NCI-H748 (cell line): ENCODE measurements around the gene SAMD4B.
"Not testable (repeated sequence)": the region's sequence is repeated elsewhere in the genome, so short reads cannot be mapped to it uniquely, and the experiment has no call there.

Source experiments
- DNase-seq: peaks from one replicate; lab custom pipeline; 2025; ENCODE audit not compliant: unreplicated experiment; lab: John Stamatoyannopoulos, UW

The SAMD4B gene

DNA sequence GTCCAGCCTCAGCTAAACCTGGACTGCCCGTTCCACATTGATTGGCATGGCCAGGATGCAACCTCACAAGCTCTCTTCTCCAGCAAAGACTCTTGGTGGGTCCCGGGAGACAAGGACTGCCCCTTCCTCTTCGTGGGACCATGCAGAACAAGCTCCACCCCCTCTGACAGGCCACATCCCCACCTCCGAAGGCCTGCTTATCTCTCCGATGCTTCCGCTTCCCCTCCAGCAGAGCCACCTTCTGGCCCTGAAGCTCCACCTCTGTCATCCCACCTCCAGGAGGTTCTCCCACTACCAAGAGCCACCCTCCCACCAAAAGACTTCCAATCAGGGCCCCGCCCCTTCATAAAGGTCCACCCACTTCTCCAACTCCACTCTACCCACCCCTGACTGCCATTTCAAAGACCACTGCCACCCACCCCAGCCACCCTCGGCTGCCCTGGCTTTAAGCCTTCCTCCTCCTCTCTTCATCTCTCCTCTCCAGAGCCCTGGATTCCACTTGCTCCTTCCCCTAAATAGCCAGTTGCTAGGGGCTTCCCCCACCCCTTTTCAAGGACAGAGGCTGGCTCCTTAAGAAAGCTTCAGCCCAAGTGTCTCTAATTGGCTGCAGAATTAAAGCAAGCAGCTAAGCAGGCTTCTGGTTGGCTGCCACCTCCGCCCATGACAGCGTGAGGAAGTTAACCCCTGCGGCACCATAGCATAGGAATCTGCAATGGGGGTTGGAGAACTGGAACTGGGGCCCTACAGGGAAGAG, 31.5 kb upstream of the SAMD4B start:
- no peak for DNase-seq

DNA sequence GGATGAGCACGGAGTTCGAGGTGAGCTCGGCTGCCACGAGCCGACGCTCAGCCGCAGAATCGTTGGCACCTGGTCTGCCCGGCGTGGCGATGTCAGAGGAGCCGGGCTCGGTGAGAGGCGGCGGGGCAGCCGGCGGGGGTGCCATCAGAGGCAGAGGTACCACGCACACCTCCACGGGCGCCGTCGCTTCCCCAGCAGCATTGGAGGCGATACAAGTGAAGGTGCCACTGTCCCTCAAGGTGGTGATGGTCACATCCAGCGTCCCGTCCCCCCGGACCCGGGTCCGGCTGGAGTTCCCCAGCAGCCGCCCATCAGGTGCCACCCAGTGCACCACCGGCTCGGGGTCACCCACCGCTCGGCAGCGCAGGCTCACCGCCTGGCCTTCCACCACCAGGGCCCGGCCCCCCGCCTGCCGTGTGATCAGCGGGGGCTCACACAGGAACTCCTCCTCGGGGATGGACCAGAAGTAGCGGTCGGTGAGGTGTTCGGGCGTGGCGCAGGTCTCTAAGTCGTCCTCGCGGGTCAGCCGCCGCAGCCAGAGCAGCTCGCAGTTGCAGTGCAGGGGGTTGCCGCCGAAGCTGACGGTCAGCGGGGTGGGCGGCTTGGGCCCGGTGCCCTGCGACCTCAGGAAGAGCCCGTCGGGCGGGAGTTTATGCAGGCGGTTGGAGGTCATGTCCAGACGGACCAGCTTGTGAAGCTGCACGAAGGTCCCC, 28.0 kb upstream of the SAMD4B start:
- no peak for DNase-seq

DNA sequence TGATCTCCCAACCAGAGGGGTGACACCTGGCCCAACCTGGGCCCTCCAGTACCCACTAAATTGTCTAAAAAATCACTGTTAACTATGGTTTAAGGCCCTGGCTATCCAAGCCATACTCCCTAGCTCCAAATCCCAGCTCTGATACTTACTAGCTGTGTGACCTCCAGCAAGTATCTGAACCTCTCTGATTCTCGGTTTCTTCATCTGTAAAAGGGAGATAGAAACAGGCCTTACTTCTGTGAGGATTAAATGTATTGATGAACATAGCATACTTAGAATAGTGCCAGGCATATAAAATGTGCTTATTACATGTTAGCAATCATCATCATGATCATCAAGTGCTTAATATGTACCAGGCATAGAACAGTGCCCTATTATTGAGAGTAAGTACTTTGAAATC, 26.3 kb upstream of the SAMD4B start:
- DNase-seq: no peak

DNA sequence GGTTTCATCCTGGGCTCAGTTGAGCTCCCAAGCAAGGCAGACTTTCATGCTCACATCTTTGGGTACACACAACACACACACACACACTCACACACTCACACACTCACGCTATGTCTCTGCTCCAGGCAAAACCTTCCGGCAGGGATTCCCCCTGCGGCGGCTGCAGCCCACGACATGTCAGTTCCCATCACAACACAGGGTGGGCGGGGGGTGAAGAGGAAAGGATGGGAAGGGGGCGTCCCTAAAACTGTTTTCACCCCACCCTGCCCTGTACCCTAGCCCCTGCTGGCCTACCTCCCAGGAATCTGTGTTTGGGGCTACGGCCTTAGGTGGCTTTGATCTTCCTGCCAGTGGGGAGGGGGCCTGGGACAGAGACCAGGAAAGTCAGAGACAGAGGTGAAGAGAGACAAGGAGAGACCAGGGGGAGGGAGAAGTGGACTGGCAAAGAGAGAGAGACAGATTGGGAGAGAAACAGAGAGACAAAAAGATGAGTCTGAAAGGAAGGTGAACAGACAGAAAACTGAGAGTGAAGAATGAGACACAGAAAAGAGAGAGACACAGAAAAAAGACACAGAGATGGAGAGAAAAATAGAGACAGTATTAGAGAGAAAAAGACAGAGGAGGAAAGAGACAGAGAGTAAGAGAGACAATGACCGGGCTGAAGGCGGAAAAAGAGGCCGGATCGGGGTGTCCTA, 25.4 kb upstream of the SAMD4B start:
- no peak for DNase-seq

DNA sequence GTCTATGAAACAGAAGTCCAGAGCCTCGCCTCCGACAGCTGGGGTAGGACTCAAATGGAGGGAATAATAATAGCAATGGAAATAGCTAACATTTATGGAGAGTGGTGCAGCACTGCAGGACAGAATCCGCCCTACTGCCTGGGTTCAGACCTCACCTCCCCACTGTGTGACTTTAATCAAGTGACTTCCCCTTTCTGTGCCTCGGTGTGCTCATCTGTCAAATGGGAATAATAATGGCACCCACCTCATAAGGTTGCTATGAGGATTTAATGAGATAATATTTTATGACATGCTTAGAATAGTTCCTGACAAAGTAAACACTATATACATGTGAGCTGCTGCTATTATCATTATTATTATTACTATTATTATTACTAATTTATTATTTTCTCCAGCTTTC, 24.7 kb upstream of the SAMD4B start:
- no peak for DNase-seq

DNA sequence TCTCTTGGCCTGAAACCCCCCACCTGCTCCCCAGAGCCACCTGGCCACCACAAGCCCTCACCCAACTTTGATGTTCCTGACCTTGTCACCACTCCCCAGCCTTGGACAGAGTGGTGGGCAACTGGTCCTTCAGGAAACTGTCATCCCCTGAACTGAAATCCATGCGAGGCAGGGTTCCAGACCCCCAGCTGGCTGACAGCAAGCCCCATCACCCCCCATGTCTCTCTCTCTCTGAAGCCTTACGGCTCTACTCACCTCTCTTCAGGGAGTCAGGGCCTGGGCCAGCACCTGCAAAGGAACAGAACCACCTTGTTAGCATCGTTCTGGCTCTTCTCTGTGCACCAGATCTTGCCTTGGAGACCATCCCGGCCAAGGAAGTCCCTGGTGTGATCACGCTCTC, 24.1 kb upstream of the SAMD4B start:
- no peak for DNase-seq

DNA sequence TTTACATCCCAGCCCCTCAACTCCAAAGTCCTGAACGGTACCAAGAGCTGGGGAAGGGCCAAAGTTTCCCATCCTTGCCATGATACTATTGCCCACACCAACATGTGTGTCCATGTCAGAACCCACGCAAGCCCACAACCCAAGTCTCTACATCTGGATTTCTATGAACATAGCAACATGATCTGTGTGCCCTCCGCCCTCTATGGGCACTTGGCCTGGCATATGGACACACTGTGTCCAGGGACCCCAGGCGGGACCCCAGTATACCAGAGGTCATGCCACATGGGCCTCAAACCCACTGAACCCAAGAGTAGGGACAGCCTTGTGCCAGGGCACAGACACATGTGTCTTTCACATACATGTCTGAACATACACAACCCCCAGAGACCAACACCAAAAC, 23.5 kb upstream of the SAMD4B start:
- no peak for DNase-seq

DNA sequence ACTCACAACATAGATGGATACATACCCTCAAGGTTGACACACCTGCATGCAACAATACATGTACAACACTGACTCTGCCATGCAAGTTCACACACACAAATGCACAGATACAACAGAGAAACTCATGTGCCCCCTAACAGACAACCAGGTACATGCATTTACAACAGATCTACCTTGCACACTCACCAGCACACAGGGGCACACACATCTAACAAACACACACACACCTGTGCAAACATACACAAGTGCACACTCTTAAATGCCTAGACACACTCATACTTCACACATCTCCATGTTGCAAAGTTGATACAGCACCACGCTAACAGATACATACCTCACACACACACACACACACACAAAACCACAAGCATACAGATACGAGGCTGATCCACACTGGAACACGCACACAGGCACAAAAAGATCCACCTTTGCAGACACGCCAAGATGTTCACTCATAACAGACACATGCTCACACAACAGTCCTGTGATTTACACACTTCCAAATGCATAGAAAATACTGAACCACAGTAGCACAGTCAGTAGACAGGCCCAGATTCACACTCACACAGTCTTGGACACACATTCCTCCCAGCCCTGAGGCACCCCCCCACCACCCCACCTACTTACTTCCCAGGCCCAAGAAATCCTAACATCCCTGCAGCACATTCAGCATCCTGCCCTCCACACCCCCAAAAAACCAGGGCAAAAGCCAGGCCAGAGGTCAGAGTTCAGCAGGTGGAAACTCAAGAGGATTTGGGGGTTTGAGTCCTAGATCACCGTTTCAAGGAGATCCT, 22.9 kb upstream of the SAMD4B start:
- DNase-seq: no peak

DNA sequence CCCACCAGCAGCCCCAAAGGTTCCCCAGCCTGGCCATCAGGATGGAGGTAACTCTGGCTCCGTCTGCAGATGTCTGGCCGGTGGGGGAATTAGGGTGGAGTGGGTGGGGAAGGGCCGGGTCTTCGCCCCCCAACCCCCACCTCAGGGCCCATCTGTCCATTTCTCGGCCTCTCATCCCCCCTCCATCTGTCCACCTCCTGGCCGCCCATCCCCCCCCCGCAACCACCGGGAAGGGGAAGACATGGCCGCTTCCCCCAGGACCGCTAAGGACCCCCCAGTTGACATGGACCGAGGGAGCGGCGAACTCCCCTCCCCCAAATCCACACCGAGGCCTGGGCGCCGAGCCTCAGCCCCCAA, 22.4 kb upstream of the SAMD4B start:
- DNase-seq: peak; percentile 42

DNA sequence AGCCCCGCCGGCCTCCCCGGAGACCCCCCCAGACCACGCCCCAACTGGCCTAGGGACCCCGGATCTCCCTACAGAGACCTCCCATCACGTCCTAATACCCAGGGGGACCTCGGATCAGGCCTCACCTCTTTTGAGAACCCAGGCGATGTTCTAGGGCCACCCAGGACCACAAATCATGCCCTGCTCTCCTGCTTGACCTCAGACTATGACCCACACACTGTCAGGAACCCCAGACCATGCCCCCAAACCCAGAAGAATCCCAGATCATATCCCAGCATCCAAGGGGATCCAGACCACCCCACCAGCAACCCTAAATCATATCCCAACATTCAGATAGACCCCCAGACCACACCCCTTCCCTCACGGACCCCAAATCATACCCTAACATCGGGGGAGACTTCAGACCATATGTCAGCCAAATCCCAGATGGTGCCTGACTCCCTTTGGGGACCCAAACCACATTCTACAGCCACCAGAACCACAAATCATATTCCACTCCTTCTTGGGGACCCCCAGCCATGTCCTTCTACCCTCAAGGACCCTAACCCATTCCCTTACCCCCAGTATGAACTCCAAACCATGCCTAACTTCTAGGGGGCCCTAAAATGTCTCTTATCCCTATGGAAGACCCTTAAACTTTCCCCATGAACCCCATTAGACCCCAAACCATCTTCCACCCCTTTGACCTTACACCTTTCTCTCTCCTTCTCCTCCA, 20.9 kb upstream of the SAMD4B start:
- DNase-seq: no peak

DNA sequence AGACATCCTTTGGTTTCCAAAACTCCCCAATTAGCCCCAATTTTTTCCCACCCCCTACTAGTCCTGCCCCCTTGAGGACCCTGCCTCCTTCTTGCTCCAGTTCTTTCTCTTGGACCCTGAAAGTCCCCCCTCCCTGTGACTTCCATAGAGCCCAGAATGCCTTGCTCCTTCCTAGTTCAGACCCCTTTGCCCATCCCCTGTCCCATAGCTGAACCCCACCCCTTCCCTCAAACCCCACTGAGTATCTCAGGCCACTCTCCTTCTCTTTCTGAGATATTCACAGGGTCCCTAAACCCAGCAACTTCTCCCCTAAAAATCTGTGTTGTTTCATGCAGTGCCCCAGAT, 20.4 kb upstream of the SAMD4B start:
- DNase-seq: no peak

DNA sequence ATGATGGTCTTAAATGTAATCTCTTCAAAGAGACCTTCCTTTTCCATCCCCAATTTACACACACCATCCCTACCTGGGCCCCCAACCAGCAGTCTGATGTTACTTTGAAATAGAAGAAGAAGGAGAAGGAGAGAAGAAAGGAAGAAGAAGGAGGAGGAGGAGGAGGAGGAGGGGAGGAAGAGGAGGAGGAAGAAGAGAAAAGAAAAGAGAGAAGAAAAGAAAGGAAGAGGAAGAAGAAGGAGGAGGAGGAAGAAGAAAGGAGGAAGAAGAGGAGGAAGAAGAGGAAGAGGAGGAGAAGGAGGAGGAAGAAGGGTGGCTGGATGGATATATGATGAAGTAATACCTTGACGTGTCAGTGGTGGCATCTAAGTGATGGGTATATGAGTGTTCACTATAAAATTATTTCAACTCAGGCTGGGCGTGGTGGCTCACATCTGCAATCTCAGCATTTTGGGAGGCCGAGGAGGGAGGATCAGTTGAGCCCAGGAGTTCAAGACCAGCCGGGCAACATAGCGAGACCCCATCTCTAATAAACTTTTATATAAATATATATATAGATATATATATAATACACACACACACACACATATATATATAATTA, 17.9 kb upstream of the SAMD4B start:
- DNase-seq: no peak

DNA sequence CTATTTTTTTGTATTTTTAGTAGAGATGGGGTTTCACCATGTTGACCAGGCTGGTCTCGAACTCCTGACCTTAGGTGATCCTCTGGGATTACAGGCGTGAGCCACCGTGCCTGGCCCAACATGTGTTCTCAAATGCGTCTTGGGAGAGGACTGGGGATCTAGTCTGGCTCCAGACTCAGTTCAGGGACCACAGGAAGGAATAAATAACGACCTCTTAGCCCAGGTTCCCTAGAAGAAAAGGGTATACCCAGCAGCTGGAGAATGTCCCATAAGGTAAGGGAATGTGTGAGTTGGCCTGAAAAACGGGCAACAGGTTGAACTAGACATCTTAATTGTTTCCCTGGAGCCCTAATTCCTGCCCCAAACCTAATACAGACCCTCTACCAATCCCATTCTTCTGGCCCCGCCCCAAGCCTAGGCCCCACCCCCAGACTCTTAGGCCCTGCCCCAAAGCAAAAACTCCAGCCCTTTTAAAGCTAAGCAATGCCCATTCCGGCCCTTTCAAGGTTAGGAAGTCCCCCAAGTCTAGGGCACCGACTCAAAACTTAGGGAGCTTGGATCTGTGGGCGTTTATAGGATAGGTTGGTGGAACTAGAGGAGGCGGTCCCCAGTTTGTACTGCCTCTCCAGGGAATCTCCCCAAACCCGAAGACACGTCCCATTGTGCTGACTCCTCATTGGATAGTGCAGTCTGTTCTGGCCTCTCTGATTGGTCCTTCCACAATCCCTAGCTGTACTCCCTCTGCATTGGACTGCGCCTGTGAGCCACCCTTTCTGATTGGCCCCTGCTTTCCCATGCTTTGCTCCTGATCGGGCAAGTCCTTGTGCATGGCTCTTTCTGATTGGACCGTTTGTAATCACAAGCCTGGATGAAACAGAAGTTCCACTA, 16.2 kb upstream of the SAMD4B start:
- DNase-seq: peak; percentile 44

DNA sequence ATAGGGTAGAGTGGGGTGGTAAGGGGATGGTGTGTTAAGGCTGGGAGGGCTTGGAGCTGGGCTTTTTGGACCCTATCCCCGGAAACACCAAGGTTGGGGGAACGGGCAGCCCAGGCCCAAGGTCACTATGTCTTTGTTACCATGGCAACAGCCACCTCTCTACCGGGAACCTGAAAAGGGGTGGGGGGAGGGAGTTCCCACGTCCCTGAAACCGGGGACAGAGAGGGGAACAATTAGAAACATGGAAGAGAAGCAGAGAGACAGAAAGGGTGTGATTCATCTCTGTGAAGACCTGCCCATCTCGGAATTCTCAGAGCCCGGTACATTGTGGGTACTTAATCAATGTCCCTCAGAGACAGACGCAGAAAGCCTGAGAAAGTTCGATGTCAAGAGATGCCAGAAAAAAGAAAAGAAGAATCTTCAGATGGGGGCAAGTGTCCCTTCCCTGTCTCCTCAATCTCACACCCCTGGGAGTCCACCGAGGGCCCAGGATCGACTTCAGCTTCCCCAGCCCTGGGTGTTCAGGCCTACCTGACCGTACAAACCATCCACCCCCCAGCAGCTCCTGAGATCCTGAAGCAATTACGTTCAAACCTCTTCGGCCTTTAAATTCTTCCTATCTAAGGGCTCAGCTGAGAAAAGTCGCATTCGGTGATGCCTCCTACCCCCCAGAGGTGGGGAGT, 14.7 kb upstream of the SAMD4B start:
- DNase-seq: no peak

DNA sequence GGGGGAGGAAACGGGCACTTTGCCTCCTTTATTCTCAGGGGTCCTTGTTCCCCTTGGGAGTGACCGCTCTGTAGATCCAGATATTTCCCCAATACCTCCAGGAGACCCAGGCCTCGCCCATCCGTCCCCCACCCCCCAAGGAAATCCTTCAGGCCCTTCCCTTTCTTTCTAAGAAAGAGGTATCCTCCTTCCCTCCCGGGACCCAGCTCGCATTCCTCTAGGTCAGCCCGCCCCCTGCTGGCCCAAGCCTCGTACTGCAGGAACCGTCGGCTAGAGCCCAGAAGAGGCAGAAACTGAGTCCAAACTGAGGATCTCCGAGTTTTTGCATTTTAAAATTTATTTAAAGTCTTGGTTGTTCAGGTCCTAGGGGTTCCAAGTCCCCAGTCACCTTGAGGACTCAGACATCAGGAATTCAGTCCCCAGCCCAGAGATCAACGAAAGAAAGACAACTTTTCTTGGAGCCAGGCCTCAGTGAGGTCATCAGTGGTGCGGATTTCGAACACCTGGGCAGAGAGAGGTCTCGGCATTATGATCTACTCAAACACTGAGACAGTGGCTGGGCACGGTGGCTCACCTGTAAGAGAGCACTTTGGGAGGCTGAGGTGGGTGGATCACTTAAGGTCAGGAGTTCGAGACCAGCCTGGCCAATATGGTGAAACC, 14.0 kb upstream of the SAMD4B start:
- DNase-seq: peak; percentile 71

DNA sequence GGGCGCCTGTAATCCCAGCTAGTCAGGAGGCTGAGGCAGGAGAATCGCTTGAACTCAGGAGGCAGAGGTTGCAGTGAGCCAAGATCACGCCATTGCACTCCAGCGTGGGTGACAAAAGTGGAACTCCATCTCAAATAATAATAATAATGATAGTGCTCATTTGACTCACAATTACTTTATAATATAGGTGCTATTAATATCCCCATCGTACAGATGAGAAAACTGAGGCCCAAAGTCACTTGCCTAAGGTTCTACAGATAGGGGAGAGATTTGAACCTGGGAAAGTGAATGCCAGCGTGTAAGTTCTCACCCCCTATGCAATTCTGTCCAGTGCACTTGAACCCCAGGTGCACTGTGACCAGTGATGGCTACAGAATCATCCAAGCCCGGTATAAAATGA, 12.3 kb upstream of the SAMD4B start:
- no peak for DNase-seq

DNA sequence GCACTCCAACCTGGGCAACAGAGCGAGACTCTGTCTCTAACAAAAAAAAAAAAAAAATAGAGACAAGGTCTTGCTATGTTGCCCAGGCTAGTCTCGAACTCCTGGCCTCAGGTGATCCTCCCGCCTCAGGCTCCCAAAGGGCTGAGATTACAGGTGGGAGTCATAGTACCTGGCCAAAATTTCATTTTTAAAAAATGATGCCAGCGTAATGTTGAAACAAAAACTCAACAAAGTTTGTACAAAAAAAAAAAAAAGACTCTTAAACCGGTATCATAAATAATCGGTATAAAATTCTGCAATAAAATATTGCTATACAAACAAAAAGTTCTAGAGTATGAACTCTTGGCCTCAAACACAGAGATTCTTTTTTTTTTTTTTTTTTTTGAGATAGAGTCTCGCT, 9.9 kb upstream of the SAMD4B start:
- DNase-seq: no peak

DNA sequence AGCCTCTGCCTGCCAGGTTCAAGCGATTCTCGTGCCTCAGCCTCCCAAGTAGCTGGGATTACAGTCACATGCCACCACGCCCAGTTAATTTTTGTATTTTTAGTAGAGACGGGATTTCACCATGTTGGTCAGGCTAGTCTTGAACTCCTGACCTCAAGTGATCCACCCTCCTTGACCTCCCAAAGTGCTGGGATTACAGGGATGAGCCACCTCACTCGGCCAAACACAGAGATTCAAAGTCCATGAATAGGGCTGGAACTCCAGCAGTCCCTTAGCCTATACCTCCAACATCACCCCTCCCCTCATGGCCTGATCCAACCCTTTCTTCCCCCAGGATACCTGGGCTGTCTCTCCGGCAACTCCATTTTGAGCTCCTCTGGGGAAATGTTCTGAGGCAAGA, 9.5 kb upstream of the SAMD4B start:
- DNase-seq: not testable (repeated sequence)
